HG03103 (cell line): ENCODE results near the gene SAP30L.

Experiments used
- ATAC-seq: cut with Tn5 transposase; IDR thresholded peaks from one replicate; pipeline ENCODE4 v1.9.1; 2021; ENCODE audit warnings: low read depth; ENCODE audit not compliant: unreplicated experiment

Gene SAP30L

DNA sequence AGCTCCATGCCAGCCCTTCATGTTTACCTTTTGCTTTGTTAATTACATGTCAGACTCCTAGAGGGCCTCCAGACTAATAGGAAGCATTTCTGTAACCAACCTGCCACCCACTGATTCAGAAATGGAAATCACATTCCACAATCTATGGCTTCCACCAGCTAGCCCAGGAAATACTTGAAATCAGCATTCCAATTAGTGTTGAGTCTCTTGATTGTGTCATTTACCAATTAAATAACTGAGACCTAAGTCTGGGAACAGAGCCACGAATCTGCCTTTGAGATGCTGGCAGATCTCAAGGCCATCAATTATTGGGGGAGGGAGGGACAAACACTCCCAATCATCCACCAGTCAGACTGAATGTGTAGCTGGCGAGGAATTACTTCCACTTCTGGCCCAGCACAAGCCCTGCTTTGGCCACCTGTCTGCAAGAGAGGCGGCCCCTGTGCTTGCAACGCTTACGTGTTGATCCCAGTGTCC, 27.4 kb upstream of the SAP30L start:
- no peak for ATAC-seq

DNA sequence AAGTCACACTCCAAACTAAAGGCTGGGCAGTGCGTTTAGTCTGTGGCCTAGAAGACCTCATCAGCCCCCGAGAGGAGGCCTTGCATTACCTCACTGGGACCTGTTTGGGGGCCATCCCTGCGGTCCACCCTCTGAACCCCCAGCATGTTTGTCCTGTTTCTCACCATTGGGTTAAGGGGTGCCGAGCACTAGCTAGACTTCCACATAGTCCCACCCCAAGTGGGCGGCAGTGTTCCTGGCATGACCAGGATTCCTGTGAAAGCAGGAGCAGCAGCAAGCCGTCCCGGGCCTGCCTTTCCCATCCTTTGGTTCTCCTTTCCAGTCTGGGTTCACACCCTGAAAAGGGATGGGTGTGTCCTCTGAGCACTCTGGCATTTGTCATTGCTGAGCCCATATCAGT, 26.6 kb upstream of the SAP30L start:
- ATAC-seq, result no peak

DNA sequence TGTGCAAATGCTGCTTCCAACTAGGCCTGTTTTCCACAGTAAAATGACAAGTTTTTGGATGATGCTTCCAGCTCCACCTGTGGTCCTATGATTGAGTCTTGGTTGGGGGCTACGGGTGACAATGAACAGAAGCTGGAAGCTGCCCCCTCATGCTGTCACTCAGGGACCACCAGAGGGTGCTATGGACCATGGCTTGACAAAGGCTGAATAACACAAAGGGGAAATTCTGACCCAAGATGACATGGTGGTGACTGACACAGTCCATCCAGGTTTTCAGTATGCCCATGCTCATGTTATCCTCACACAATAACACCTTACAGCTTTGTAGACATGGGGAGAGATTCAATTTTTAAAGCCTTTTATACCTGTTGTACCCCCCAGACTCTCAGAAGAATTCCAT, 23.9 kb upstream of the SAP30L start:
- no peak for ATAC-seq

DNA sequence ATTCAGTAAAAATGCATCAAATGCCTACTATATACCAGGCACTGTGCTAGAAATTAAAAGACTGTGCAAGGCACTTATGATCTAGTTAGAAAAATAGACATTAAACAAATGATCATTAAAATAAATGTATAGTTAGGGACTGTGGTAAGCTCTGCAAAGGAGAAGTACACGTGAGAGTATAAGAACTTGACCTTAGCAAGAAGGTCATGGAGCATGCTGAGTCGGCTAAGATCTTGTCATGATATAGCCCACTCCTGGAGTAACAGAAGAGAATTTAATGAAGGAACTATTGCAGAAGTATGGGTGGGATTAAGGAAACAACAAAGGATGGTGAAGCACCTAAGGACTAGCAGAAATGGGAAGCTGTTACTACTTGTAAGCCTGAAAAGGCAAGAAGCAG, 23.5 kb upstream of the SAP30L start:
- ATAC-seq, result no peak

DNA sequence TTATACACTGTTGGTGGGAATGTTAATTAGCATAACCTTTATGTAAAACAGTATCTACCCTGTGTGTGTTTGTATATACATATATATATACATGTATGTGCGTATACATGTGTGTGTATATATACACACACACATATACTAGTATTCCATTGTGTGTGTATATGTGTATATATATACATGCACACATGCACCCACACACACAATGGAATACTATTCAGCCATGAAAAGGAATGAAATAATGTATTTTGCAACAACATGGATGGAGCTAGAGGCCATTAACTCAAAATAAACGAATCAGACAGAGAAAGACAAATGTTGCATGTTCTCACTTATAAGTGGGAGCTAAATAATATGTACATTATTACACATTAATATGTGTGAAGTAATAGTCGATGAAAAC, 17.6 kb upstream of the SAP30L start:
- no peak for ATAC-seq

DNA sequence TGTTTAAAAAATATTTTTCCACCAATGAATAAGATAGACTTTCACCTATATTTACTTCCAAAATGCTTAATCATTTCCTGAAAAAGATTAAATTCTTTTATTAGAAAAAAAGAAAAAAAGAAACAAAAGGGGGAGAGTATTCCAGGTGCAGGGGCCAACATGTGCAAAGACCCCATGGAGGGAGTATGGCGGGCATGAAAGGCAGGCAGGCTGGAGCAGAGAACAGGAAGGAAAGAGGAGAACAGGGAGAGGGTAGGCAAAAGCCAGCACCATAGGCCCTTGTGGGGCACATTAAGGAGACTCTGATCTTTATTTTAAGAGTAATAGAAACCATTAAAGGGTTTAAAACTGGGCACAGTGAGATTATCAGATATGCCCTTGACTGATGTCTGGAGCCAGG, 16.5 kb upstream of the SAP30L start:
- no peak for ATAC-seq

DNA sequence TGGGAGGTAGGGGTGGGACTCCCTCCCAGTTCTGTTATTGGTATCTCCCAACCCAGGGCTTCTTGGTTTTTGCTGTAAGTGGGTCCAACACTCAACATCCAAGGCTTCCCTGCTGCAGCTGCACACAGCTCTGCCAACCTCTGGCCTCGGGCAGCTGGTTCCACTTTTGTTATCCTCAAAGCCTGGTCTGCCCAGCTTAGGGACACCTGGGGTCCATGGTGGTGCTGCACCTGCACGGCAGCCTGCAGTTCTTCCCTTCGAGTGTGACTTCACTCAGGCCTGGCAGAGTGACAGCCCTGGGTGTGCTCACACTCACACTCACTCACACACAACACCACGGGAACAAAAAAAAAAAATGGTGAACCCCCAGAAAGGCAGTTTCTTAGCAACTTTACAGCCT, 15.3 kb upstream of the SAP30L start:
- ATAC-seq, result no peak

DNA sequence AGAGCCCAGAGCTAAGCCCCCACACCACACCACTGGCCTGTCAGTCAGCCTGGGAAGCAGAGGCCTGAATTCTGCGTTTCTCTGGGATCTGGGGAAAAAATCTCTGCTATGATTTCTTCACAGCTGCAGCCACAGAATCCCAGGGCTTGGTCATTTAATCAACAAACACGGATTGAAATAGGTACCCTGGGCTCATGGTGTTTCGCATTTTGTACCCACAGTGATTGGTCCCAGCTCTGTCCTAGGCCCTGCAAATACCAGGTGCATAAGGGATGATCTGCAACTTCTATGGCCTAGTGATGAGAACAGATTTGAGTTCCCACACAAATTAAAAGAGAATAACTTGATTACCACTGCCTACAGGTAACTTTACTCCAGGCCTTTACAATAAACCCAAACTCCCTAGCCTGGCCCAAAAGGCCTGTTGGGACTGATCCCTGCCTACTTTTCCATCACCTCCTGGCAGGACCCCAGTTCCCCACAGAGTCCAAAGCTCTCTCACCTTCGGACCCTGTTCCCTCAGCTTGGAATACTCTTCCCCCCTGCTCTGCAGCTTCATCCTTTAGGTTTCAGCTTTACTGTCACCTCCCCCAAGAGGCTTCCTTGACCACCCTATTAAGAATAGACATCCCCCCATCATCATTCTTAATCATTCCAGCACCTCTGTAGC, 14.7 kb upstream of the SAP30L start:
- no peak for ATAC-seq

DNA sequence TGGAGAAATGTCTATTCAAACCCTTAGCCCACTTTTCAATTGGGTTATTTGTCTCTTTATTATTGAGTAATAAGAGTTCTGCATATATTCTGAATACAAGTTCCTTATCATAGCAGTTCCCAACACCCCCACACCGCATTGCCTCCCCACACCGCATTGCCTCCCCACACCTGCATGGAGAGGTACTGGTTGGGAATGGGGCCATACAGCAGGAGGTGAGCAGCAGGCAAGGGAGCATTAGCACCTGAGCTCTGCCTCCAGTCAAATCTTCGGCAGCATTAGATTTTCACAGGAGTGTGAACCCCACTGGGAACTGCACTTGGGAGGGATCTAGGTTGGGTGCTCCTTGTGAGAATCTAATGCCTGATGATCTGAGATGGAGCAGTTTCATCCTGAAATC, 10.6 kb upstream of the SAP30L start:
- no peak for ATAC-seq

DNA sequence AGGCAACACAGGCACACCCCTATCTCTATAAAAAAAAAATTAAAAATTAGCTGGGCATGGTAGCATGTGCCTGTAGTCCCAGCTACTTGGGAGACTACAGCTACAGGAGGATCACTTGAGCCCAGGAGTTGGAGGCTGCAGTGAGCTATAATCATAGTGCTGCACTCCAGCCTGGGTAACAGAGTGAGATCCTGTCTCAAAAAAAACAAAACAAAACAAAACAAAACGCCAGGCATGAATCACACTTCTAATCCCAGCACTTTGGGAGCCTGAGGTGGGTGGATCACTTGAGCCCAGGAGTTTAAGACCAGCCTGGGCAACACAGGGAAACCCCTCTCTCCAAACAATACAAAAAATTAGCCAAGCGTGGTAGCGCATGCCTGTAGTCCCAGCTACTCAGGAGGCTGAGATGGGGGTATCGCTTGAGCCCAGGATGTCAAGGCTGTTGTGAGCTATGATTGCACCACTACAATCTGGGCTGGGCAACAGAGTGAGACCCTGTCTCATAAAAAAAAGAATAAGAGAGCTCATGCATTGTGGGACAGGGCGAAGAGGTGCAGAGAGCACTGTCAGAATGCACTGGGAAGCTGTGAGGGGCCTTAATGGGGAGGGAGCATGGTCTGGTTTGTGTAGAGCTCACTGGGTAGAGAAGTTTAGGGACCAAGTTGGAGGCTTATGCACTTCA, 8.4 kb upstream of the SAP30L start:
- ATAC-seq, result no peak

DNA sequence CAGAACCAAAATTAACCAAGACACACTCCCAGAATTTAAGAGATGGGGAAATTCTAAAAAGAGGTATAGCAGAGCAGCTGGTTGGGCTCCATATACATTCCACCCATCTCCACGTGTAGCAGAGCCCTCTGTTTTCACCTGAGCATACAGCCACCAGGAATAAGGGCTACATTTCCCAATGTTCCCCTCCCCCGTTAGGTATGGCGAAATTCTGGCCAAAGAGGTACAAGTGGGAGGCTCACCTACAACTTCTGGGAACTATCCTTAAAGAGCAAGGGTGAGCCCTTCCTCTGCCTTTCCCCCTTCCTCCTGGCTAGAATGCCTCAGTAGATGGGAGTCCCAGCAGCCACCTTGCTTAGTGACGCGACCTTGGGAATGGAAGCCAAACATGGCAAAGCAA, 5.3 kb upstream of the SAP30L start:
- ATAC-seq, result no peak

DNA sequence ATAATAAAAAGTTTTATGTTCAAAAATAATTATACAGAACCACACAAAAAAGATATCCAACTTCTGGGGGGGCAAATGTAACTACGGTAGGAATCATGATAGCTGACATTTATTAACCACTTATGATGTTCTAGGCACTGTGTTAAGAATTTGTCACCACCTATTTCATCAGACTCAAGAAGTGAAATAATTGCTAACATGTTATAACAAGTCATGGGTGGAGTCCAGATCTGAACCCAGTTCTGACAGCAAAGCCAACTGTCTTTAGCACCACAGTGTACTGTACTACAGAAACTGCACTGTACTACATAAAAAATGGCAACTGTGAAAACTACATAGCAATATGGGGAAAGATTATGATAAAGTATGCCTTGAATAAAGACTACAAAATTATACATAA, 3.0 kb upstream of the SAP30L start:
- no peak for ATAC-seq

DNA sequence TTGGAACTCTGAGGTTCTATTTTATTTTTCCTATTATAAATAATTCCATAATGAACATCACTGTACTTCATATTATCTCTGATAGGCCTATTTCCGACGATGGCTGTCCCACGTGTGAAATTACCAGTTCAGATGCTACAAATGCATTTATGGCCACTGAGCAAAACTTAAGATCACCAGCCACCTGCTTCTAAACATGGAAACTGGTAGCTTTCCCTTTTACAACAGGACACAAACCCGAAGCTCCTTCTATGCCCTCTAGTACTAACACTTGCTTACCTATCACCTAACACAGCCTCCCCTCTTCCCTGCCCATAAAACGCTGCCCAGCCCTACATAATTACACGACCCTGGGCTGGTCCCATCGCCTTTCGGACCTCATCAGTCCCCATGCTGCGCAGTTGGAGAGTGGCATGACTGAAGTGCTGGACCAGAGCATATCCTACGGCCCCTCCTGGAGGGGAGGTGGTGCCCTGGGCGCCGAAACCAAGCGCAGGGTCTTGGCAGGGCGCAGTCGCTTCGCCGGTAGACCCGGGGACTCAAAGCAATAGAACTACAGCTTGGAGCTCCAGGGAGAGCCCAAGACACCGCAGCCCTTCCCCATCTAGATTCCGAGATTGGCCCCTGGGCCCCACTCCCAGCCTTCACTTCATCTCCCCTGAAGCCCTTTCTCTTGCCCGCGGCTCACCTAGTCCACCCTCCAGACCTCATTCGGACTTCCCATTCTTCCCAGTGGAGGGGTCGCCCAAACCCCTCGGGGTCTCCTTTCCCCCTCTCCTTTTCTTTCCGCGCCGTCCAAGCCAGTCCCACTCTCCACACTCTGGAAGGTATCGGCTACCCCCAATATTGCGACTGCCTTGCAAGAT, 1.0 kb upstream of the SAP30L start:
- no peak for ATAC-seq

DNA sequence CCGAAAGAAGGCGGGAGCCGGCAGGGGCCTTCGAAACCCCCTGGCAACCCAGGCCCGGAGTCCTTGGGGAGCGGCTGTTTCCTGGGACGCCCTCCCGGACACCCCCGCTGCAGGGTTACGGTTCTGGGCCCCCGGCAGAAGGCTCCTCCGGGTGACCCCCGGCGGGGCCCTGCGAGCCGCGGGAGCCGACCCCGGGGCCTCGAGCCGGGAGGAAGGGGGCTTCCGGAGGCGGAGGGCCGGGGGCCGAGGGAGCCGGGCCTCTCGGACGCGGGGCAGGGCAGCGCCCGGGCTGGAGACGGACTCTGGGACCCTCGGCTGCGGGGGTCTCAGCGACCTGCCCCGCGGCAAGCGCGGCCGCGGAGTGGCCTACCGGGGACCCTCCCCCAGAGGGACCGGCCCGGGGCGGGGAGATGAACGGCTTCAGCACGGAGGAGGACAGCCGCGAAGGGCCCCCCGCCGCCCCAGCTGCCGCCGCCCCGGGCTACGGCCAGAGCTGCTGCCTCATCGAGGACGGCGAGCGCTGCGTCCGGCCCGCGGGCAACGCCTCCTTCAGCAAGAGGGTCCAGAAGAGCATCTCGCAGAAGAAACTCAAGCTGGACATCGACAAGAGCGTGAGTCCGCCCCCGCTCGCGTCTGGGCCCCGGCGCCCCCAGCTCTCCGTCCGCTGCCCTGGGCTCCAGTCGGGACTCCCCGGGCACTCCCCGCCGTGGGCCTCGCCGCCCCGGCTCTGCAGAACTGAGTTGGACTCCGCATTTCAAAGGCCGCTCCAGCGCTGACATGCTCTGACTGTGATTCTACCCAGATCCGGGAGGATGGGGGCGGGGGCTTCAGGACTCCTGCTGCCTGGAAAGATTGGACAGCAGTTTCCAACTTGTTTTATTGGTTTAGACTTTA, 645 bp downstream of the SAP30L start:
- no peak for ATAC-seq

DNA sequence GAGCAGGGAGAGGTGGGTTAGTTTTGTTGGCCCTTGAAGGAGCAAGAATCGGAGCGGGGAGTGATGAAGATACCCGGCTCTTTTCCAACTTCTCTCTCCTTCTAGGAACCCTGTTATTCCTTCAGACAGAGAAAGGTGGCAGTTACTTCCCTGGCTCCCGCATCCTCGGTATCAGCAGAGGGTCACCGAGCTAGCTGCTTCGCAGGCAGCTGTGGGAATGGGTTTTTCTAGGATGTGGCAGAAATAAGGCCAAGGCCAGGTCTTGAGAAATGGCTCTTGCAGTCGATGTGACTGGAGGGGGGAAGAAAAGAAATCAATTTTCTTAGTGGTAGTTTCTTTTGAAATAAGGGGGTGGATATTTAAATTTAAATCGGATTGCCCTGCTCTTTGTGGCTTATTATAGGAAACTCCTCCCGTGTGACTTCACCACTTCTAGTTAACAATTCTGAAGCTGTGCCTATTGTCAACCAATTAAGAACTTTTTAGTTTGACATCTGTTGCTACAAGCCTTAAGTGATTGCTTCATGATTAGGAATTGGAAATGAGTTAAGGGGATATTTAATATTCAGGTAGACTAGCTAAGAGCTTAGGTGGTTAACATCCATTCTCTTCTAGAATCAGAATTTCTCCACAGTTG, 1.4 kb downstream of the SAP30L start:
- ATAC-seq, result no peak

DNA sequence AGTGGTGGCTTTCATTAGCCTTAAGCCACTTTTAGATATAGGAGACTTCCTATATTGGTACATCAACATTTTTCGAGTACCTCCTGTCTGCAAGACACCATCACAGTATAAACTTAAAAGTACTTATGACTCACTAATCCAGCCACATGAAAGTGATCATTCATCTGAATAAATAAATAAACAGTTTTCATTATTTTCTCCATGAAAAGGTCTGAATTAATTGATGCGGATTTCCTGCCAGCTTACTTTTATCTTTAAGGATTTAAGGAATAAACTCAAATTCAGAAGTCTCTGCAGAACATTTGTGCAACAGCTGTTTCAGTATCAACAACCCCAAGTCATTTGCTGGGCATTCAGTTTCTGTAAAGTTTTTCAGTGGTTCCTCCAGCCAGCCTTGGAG, 4.0 kb downstream of the SAP30L start:
- no peak for ATAC-seq

DNA sequence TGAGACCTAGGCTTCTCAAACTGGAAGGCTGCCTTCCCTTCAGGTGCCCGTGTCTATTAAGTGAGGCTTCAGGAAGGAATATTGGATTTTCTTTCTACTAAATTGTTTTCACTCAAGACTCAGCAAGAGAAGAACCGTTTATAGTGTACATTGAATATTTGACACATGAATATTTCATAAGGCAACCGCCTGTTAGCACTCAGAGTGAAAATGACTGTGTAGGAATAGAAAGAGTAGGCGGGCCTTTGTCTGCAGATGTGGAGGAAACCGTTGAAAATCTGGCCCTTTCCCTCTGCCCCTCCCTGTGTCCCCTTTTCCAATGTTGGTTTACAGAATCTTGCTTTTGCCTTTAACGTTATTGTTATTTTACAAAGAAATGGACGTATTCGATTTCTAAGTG, 6.2 kb downstream of the SAP30L start:
- ATAC-seq, result no peak

DNA sequence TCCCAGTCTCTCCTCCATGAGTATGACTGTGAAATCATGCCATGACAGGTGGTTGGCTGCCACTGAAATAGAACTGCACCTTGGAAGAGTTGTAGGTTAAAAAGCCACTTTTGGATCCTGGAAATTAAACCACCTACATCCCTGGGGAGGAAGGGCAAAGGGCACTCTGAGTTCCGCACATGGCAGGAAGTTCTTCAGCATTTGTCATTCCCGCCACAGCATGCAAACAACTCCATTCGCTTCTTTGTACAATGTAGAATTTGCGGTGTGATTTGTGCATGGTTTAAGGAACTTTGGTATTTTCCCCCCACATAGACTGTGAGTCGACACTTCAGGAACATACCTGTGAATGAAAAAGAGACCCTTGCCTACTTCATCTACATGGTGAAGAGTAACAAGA, 9.8 kb downstream of the SAP30L start:
- no peak for ATAC-seq

DNA sequence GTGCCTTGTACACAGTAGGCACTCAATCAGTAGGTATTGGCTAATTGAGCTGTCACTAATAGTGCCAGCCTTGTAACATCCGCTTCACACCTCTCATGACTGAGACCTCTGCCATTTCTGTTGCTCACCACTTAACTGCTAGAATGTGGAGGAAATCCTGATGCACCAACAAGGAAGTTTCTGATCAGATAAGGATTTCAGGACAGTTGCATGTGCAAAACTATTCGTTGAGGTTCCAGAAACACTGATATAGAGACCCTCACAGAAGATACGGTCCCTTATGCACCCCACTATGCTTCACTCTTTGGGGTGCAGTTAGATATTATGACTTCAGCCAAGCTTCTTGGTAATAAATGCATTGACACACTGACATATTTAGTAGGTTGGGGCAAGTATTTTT, 10.7 kb downstream of the SAP30L start:
- no peak for ATAC-seq

DNA sequence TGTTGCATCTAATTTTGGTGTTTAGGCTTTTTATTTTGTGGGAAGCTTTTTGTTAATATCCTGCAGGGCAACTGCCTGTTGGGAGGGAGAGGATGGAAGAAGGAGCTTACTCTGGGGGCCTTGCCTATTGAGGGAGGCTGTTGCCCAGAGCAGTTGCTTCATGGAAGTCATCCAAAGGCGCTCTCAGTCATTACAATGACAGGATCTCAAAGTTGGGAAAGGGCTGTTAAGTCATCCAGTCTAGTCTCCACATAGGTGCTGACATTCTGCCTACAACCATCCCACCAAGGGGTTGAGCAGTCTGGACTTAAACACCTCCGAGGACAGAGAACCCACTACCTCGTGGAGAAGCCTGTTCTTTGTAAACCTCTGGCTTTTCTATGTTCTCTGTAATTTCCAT, 13.2 kb downstream of the SAP30L start:
- no peak for ATAC-seq
